ENCODE measurements around the gene HS3ST3A1.

Gene HS3ST3A1

GRCh38 chr17:13593757-13594156, 8.0 kb downstream of the HS3ST3A1 start:
- no peak for TF ChIP-seq ZNF274 (IDR thresholded peaks at IDR 0.05; ENCODE audit: low read depth, low read length)
- H3K4me3 ChIP-seq (ENCODE audit: low read length), result no peak overlapping the region

DNA sequence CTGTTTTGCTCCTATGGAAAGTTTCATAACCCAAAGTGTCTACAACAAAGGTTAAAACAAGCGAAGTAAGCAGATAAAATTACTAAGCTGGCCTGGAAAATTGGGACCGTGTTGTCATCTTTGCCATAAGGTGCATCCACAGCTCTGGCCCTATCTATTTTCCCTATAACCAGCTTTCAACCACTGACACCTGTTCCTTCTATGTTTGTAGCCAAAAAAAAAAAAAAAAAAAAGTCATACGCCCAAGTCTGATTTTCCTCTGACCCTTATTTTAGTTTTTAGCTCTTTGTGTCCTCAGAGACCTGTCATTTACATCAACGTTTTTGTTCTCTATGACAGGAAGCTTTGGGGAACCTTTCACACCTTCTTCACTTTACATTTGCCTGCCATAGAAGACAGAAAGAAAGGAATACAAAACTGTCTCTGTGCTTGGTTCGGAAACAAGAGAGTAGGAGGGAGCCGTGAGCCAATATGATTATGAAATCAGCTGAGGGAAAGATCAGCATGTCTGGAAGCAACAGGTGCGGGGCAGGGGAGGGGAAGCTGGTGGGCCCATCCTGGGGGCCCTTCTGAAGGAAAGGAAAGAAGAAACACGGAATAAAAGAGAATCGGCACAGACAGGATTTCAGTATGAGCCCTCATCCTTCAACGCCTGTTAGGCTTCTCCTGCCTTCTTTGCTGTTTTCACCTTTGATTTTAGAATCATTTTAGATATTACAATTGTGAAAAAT, 8.5 kb downstream of the HS3ST3A1 start:
- no peak overlapping the region for H3K4me3 ChIP-seq (ENCODE audit: low read length)

DNA sequence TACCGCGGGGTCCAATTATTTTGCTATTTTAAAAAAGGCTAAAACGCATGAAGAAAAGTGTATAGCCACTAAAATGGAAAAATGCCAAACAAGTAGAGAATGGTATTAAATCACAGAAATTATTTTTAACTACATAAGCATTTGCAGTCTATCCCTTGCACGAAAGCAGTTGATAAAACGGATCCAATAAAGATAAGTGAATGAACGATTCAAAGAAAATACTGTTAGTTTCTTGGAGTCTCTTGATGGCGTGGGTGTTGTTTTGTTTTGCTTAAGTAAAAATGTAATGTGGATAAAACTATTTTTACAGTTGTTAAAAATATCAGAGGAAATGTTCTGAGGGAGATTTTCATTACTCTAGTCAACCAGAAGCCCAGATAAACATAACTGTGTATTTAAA, 9.3 kb downstream of the HS3ST3A1 start:
- no peak for TF ChIP-seq ZNF274 (IDR thresholded peaks at IDR 0.05; ENCODE audit: low read depth, low read length)
- no peak overlapping the region for H3K4me3 ChIP-seq (ENCODE audit: low read length)

More for the DNA sequence above, 8.5 kb downstream of the HS3ST3A1 start:
- no peak for TF ChIP-seq ZNF274 (IDR thresholded peaks at IDR 0.05; ENCODE audit: low read depth, low read length)

DNA sequence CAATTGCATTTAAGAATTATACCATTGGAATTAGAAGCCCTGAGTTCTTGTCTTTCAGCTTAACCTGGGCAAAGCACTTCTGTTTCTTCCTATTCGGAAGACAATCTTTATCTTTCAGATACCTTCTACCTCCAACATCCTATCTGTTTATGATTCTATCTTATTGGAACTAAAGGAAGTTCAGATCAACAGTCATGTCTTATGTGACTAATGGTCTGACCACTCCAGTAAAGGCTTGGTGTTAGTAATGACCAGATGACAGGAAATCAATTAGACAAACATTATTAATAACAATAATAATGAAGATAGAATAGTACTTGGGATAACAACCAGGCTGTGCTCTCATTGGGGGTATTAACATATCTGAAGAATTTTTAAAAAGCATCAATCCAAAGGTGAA, 11.3 kb downstream of the HS3ST3A1 start:
- TF ChIP-seq ZNF274 (IDR thresholded peaks at IDR 0.05; ENCODE audit: low read depth, low read length), result no peak
- H3K4me3 ChIP-seq (ENCODE audit: low read length), result no peak overlapping the region

GRCh38 chr17:13589658-13590057, 12.1 kb downstream of the HS3ST3A1 start:
- no peak for TF ChIP-seq ZNF274 (IDR thresholded peaks at IDR 0.05; ENCODE audit: low read depth, low read length)
- no peak overlapping the region for H3K4me3 ChIP-seq (ENCODE audit: low read length)

GRCh38 chr17:13587487-13588338, 14.0 kb downstream of the HS3ST3A1 start:
- no peak for TF ChIP-seq ZNF274 (IDR thresholded peaks at IDR 0.05; ENCODE audit: low read depth, low read length)
- H3K4me3 ChIP-seq (ENCODE audit: low read length), result no peak overlapping the region

DNA sequence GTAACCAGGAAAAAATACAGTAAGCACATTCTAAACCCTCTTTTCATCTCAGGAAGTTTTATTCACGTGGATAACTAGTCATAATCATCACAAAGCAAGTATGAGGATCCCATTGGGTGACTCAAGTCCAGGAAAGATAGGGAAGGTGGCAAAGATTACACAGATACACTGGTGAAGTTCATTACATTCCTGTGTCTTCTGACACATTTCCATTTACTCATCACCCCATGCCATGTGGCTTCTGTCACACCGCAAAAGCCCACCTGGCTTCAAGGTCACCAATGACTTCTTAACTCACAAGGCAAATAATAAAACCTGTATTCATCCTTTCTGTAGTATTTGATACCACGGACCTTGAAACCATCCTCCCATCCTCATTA, 17.0 kb downstream of the HS3ST3A1 start:
- no peak overlapping the region for H3K4me3 ChIP-seq (ENCODE audit: low read length)
- no peak for TF ChIP-seq ZNF274 (IDR thresholded peaks at IDR 0.05; ENCODE audit: low read depth, low read length)

GRCh38 chr17:13583996-13584700, 17.6 kb downstream of the HS3ST3A1 start:
- no peak overlapping the region for H3K4me3 ChIP-seq (ENCODE audit: low read length)
- TF ChIP-seq ZNF274 (IDR thresholded peaks at IDR 0.05; ENCODE audit: low read depth, low read length), result no peak

- no peak for TF ChIP-seq ZNF274 (IDR thresholded peaks at IDR 0.05; ENCODE audit: low read depth, low read length)
- H3K4me3 ChIP-seq (ENCODE audit: low read length), result no peak overlapping the region
Observed at GRCh38 chr17:13582776-13583547, 18.8 kb downstream of the HS3ST3A1 start.

GRCh38 chr17:13581925-13582324, 19.8 kb downstream of the HS3ST3A1 start:
- no peak for TF ChIP-seq ZNF274 (IDR thresholded peaks at IDR 0.05; ENCODE audit: low read depth, low read length)
- no peak overlapping the region for H3K4me3 ChIP-seq (ENCODE audit: low read length)

GRCh38 chr17:13580790-13581189, 20.9 kb downstream of the HS3ST3A1 start:
- no peak overlapping the region for H3K4me3 ChIP-seq (ENCODE audit: low read length)
- no peak for TF ChIP-seq ZNF274 (IDR thresholded peaks at IDR 0.05; ENCODE audit: low read depth, low read length)

DNA sequence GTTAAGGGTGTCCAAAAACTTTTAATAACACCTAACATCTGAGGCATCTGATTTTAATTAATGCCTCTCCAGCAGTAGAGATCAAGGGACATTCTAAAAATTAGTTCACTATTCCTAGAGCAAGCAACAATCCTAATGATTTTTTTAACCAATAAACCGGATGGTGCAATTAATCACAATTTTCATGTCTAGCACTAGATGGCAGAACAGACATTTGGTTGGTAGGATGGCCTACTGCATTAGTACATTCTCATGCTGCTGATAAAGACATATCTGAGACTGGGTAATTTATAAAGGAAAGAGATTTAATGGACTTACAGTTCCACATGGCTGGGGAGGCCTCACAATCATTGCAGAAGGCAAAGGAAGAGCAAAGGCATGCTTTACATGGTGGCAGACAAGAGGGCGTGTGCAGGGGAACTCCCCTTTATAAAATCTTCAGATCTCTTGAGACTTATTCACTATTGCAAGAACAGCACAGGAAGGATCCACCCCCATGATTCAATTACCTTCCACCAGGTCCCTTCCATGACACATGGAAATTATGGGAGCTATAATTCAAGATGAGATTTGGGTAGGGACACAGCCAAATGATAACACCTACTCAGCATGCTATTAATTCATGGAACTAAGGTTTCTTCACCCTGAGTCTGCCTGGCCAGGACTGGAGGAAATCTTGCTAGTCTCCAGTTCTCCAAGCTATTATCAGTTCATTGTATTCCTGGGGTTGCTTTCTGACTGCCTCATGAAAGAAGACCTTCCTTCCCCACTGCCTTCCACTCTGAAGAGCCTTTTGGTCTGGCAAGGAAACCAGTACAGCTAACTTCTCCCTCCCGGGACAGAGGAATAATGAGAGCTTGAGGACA, 24.8 kb downstream of the HS3ST3A1 start:
- no peak overlapping the region for H3K4me3 ChIP-seq (ENCODE audit: low read length)
- TF ChIP-seq ZNF274 (IDR thresholded peaks at IDR 0.05; ENCODE audit: low read depth, low read length), result no peak

DNA sequence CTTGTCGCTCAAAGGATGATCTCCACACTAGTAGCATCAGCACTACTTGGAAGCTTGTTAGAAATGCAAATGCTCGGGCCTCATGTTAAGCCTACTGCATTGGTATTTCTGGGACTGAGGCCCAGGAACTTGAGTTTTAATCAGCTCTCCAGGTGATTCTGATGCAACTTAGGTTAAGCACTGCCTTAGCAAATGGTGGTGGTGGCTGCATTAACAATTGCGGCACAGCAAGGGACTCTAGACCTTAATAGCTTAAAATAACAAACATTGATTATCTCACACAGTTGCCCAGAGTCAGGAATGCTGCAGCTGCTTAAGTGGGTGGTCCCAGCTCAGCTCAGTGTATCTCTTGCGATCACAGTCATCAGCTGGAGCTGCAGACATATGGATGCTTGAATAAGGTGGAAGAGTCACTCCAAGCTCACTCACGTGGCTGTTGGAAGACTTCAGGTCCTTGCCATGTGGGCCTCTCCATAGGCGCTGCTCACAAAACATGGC, 25.8 kb downstream of the HS3ST3A1 start:
- TF ChIP-seq ZNF274 (IDR thresholded peaks at IDR 0.05; ENCODE audit: low read depth, low read length), result no peak

More for the DNA sequence above, 25.8 kb downstream of the HS3ST3A1 start:
- H3K4me3 ChIP-seq (ENCODE audit: low read length), result no peak overlapping the region
